Left forelimb (tissue), 1 donor: ENCODE data around the gene ATP6V1G2.
"Not testable (repeated sequence)": the region's sequence is repeated elsewhere in the genome, so short reads cannot be mapped to it uniquely, and the experiment has no call there.

Experiments used
- DNase-seq: peaks from one replicate; pipeline ENCODE4 v3.0.0-alpha.2; 2018; ENCODE audit warnings: low spot score

The ATP6V1G2 gene

DNA sequence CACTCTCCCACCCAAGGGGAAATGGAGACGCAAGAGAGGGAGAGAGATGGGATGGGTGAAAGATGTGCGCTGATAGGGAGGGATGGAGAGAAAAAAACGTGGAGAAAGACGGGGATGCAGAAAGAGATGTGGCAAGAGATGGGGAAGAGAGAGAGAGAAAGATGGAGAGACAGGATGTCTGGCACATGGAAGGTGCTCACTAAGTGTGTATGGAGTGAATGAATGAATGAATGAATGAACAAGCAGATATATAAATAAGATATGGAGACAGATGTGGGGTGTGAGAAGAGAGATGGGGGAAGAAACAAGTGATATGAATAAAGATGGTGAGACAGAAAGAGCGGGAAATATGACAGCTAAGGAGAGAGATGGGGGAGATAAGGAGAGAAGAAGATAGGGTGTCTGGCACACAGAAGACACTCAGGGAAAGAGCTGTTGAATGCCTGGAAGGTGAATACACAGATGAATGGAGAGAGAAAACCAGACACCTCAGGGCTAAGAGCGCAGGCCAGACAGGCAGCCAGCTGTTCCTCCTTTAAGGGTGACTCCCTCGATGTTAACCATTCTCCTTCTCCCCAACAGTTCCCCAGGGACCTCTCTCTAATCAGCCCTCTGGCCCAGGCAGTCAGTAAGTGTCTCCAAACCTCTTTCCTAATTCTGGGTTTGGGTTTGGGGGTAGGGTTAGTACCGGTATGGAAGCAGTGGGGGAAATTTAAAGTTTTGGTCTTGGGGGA, 29.7 kb upstream of the ATP6V1G2 start:
- no peak for DNase-seq

DNA sequence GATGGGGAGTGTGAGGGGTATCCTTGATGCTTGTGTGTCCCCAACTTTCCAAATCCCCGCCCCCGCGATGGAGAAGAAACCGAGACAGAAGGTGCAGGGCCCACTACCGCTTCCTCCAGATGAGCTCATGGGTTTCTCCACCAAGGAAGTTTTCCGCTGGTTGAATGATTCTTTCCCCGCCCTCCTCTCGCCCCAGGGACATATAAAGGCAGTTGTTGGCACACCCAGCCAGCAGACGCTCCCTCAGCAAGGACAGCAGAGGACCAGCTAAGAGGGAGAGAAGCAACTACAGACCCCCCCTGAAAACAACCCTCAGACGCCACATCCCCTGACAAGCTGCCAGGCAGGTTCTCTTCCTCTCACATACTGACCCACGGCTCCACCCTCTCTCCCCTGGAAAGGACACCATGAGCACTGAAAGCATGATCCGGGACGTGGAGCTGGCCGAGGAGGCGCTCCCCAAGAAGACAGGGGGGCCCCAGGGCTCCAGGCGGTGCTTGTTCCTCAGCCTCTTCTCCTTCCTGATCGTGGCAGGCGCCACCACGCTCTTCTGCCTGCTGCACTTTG, 29.0 kb upstream of the ATP6V1G2 start, which contains the start of gene TNF:
TSS of gene TNF (plus strand) at position 231 of the 567 bp plus-strand sequence. CDS start at position 408, 177 bp downstream.
- DNase-seq, result no peak

DNA sequence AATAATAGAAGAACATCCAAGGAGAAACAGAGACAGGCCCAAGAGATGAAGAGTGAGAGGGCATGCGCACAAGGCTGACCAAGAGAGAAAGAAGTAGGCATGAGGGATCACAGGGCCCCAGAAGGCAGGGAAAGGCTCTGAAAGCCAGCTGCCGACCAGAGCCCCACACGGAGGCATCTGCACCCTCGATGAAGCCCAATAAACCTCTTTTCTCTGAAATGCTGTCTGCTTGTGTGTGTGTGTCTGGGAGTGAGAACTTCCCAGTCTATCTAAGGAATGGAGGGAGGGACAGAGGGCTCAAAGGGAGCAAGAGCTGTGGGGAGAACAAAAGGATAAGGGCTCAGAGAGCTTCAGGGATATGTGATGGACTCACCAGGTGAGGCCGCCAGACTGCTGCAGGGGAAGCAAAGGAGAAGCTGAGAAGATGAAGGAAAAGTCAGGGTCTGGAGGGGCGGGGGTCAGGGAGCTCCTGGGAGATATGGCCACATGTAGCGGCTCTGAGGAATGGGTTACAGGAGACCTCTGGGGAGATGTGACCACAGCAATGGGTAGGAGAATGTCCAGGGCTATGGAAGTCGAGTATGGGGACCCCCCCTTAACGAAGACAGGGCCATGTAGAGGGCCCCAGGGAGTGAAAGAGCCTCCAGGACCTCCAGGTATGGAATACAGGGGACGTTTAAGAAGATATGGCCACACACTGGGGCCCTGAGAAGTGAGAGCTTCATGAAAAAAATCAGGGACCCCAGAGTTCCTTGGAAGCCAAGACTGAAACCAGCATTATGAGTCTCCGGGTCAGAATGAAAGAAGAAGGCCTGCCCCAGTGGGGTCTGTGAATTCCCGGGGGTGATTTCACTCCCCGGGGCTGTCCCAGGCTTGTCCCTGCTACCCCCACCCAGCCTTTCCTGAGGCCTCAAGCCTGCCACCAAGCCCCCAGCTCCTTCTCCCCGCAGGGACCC, 28.0 kb upstream of the ATP6V1G2 start:
- DNase-seq, result no peak

DNA sequence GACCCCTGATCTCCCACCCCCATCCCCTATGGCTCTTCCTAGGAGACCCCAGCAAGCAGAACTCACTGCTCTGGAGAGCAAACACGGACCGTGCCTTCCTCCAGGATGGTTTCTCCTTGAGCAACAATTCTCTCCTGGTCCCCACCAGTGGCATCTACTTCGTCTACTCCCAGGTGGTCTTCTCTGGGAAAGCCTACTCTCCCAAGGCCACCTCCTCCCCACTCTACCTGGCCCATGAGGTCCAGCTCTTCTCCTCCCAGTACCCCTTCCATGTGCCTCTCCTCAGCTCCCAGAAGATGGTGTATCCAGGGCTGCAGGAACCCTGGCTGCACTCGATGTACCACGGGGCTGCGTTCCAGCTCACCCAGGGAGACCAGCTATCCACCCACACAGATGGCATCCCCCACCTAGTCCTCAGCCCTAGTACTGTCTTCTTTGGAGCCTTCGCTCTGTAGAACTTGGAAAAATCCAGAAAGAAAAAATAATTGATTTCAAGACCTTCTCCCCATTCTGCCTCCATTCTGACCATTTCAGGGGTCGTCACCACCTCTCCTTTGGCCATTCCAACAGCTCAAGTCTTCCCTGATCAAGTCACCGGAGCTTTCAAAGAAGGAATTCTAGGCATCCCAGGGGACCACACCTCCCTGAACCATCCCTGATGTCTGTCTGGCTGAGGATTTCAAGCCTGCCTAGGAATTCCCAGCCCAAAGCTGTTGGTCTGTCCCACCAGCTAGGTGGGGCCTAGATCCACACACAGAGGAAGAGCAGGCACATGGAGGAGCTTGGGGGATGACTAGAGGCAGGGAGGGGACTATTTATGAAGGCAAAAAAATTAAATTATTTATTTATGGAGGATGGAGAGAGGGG, 27.1 kb upstream of the ATP6V1G2 start:
- no peak for DNase-seq

DNA sequence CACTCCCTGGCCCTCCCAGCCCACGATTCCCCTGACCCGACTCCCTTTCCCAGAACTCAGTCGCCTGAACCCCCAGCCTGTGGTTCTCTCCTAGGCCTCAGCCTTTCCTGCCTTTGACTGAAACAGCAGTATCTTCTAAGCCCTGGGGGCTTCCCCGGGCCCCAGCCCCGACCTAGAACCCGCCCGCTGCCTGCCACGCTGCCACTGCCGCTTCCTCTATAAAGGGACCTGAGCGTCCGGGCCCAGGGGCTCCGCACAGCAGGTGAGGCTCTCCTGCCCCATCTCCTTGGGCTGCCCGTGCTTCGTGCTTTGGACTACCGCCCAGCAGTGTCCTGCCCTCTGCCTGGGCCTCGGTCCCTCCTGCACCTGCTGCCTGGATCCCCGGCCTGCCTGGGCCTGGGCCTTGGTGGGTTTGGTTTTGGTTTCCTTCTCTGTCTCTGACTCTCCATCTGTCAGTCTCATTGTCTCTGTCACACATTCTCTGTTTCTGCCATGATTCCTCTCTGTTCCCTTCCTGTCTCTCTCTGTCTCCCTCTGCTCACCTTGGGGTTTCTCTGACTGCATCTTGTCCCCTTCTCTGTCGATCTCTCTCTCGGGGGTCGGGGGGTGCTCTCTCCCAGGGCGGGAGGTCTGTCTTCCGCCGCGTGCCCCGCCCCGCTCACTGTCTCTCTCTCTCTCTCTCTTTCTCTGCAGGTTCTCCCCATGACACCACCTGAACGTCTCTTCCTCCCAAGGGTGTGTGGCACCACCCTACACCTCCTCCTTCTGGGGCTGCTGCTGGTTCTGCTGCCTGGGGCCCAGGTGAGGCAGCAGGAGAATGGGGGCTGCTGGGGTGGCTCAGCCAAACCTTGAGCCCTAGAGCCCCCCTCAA, 25.9 kb upstream of the ATP6V1G2 start, which contains the start of gene LTA:
TSS of gene LTA (plus strand) at position 249 of the 871 bp plus-strand sequence. CDS start at position 703, 454 bp downstream.
- DNase-seq, result no peak

DNA sequence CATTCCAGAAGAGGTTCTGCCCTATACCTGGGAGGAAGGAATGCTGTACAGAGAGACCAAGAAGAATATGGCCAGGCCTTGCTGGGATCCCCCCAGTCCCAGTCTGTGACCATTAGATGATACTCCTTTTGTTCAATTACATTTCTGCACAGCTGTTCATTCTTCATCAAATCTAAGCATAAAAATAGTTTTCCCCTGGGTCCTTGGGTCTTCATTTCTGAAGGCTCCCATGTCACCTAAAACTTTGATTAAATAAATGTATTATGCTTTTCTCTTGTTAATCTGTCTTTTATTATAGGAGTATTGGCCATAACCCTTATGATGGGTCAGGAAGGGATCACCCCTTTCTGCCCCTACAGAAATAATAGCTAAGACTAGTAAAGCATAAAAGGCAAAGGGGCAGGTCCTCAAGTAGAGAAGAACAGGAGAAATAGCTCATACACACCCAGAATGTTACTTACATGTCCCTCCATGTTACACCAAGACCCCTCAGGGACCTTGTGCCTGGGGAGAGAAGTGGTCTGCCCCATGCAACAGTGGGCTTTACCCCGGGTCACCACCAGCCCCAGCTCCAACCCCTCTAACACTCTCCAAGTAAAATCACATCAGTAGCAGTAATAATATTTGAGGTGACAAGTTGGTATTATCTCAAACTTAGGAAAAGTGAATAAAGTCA, 23.6 kb upstream of the ATP6V1G2 start:
- no peak for DNase-seq

DNA sequence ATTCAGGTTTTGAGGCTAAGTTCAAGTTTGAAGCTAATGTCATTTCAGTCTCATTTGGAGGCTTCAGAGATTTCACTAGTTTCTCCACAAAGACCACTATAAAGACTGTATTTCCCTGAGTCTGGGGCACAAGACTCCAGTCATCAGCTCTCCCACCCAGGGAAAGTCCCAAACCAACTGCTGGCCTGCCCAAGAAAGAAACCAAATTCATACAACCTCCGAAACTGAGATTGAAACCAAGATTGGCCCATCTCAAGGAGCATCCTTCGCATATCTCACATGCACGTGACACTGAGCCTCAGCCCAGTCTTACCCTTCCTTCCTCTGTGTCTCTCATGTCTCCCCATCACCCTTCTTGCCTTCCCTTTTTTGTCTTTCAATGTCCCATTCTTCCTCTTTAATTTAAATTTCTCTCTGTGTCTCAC, 22.1 kb upstream of the ATP6V1G2 start:
- no peak for DNase-seq

DNA sequence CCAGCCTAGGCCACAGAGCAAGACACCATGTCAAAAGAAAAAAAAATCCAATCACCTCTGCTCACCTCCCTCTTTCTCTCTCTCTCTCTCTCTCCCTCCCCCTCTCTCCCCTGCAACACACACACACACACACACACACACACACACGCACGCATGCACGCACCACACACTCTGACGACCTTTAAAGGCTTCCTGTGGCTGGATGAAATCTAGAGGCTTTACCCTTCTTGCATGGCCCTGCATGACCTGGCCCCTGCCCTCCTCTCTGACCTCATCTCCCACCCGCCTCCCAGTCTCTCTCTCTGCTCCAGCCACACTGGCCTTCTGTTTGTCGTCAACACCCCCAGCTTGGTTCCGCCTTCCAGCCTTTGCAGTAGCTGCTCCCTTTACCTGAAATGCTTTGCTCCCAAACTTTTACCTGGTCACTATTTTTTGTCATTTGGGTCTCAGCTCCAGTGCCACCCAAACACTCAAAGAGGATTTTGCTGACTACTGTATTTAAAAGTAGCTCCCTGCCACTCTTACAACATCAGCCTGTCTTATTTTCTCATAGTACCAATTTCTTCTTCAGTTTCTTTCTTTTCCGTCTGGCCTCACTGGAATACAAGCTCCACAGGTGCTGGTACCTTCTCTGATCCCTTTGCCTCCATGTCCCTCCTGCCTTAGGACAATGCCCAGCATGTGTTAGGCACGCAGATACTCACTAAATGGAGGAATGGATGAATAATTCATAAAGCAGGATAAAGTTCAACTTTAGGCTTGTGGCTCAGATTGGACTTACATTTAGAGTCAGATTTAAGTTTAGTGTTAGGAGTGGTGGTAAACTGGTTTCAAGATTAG, 21.3 kb upstream of the ATP6V1G2 start:
- no peak for DNase-seq

DNA sequence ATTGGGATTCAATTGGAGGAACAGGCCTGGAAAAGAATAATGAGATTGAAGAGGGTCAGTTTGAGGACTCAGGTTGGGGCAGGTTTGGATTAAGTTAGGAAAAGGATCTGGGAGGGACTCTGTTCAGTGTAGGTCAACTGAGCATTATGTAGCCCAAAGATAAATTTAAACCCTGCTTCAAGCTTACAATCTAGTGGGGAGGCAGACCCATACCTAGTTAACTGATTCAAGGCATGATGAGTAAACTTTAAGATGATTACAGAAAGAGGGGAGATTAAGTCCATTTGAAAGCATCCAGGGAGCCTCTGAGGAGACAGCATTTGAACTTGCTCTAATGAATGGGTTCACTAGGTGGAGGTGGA, 14.3 kb upstream of the ATP6V1G2 start:
- DNase-seq, result no peak

DNA sequence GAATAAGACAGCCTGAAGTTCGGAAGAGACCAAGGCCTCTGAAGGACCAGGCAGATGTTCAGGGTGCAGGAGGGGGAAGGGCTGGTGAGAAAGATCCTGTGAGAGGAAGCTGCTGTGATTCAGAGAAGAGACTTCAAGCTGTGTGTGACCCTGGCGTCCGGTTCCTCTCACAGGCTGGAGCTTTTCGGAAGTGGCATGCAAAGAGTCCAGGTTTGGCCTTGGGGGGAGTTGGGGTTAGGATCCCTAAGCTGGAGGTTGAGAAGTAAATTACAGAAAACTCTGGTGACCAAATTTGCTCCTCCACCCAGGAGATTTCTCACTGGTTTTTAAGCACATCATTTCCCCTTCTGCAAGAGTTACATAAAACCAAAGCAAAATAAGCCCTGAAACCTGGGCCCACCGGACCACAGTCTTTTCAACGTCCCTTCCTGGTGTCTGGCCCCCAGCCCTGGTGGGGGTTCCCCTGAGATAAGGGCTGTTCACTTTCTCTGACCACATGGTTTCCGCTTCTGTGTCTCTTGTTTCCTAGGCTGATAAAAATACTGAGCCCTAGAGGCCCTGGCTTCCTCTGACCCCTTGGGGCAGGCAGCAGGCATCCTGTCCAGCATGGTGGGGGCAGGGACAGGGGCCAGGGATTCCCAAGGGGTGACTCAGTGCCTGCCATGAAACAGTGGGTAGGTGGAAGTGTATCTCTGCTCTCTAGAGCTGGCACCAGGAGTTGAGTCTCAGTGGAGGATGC, 13.7 kb upstream of the ATP6V1G2 start:
- no peak for DNase-seq

DNA sequence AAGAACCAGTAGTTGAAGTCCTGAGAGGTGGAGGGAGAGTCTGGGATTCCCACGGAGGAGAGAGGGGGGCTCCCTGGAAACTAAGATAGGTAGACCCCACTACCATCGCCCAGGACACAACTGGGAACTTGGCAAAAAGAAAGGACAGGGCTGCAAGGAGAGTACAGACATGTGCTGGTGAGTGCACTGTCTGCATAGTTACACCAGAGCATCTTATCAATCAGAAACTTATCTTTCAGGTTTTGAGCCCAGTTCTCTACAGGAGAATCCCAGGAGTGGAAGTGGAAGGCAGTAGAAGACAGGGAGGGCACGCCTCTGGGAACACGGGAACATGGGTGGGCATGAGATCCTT, 13.2 kb upstream of the ATP6V1G2 start:
- no peak for DNase-seq

DNA sequence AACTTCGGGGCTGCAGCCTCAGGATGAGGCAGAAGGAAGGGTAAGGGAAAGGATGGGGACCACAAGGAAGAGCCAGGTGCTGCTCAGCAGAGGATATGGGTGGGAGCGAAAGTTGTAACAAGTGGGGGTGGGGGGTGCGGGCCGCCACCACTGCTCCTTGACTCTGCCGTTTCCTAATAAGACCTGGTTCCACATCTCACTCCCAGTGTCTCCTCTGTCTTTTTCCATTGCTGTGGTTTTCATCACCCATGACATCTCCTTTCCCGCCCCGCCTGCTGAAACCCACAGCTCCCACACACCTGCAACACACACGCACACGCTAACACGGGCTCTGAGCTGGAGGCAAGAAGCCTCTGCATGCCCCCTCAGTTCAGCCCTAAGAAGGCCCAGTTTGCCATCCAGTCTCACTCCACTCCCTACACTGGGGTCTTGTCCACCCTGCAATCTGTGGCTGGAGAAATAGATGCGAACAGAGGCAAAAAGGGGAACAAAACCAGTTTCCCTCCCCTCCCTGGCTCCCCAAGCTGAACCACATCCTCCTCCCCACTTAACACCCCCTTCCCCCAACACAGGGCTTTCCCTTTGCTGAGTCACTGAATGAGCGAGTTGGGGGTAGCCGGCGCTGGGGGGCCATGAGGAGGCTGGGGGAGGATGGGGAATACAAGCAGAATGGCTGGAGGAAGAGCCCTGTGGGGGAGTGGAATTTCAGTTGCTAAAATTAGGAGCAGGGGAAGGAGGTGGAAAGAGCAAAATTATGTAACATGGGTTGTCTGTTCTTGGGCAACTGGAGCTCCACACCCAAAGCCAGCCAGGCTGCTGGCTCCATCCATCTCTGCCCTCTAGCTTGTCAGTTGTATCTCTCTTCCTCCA, 12.5 kb upstream of the ATP6V1G2 start:
- DNase-seq, result no peak

DNA sequence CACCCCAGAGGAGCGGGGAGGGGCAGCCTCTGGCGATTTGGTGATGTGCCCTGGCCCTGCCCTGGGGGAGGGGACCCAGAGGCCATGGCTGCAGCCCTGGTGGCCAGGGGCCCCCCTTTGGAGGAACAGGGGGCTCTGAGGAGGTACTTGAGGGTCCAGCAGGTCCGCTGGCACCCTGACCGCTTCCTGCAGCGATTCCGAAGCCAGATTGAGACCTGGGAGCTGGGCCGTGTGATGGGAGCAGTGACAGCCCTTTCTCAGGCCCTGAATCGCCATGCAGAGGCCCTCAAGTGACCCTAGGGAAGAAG, 11.9 kb upstream of the ATP6V1G2 start:
- DNase-seq, result no peak

DNA sequence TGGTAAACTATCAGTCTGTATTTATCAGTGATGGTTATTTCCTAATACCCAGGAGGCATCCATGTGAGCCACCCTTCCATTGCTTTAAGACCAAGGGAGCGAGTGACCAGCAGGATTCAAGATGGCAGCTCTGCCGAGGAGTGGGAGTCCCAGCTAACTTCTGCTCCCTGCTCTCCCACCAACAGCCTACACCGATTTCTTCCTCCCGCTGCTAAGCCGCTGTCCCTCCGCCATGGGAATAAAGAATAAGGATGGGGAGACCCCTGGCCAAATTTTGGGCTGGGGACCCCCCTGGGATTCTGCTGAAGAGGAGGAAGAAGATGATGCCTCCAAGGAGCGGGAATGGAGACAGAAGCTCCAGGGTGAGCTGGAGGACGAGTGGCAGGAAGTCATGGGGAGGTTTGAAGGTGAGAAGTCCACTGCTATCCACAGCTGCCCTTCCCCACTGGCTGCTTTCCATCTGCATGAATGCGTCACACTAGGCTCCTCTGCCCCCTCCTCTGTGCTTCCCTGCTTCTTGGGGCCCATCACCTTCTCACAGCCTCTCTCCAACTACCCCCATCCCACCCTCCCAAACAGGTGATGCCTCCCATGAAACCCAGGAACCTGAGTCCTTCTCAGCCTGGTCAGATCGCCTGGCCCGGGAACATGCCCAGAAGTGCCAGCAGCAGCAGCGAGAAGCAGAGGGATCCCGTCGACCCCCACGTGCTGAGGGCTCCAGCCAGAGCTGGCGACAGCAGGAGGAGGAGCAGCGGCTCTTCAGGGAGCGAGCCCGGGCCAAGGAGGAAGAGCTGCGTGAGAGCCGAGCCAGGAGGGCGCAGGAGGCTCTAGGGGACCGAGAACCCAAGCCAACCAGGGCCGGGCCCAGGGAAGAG, 11.3 kb upstream of the ATP6V1G2 start:
- no peak for DNase-seq

DNA sequence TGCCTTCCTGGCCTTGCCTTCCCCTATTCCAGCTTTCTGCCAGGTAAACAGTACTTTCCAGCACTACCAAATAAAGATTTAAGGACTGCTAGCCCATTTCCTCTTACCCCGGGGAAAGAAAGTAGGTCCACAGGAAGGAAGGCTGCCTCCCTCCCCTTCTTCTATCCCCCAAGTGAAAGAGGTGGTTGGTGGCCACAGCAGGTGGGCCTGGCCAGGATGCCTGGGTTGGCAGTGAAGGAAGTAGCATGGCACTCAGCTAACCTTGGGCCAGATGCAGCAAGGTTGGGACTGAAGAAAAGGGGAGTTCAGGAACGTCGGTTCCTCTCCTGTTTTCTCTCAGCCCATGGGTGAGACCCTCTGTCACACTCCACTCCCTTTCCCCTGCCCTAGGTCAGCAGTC, 9.9 kb upstream of the ATP6V1G2 start:
- no peak for DNase-seq

DNA sequence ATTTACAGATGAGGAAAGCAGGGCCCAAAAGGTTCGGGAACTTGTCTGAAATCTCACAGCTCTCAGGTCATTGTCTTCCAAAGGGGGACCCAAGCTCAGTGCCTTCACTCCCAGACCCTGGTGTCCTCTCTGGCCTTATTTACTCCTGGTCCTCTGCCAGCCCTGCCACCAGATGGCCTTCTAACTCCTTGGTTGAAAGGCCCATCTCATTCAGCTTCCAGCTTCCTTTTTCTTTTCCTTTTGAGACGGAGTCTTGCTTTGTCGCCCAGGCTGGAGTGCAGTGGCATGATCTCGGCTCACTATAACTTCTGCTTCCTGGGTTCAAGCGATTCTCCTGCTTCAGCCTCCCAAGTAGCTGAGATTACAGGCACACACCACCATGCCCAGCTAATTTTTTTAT, 5.0 kb upstream of the ATP6V1G2 start:
- not testable (repeated sequence) for DNase-seq

DNA sequence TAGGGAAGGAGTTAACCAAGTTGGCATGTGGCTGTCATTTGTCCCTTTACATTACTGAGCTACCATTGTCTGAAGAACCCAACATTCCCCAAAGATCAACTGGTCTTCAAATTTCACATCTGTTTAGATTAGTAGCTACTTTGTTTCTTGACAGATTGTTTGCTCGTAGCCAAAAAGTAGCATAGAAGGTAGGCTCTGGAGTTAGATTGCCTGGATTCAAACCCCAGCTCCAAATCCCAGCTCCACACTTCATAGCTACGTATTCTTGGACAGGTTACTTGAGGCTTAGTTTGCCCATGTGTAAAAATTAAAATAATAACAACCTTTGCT, 2.1 kb upstream of the ATP6V1G2 start:
- DNase-seq, result no peak
